A172 (cell line): ENCODE results near the gene HIP1R. TPM values are rescaled to one million over a fixed set of nuclear protein-coding genes. Genes with fewer than 3 reads are reported as not detected.

Experiments
- DNase-seq: peaks from one replicate; pipeline ENCODE4 v3.0.0-alpha.2; 2015; ENCODE audit warnings: low spot score
- total RNA-seq: library from RNA; depleted of rRNA; stranded (reverse); fragments of >200 nt; shearing (Covaris generic); gene quantifications from 2 replicates; pipeline ENCODE4 v1.2.3, GENCODE V29; 2014

The HIP1R gene
- total RNA-seq, 1 experiment from 2014 or later, result 22.4 TPM

GRCh38 chr12:122830517-122831214 lies 4.6 kb upstream of the HIP1R start:
- peak; percentile 77 for DNase-seq

- no peak for DNase-seq
Observed at GRCh38 chr12:122834104-122834920, 945 bp upstream of the HIP1R start.

- DNase-seq, result no peak
Observed at GRCh38 chr12:122835750-122836026, 431 bp downstream of the HIP1R start.

- DNase-seq, result no peak
Observed at GRCh38 chr12:122836027-122836921, 1.0 kb downstream of the HIP1R start.

GRCh38 chr12:122837306-122838265 lies 2.3 kb downstream of the HIP1R start:
- DNase-seq, result no peak

GRCh38 chr12:122838841-122839240 lies 3.6 kb downstream of the HIP1R start:
- no peak for DNase-seq

- no peak for DNase-seq
Observed at GRCh38 chr12:122839907-122840554, 4.8 kb downstream of the HIP1R start.

GRCh38 chr12:122840580-122841513 lies 5.6 kb downstream of the HIP1R start:
- no peak for DNase-seq

GRCh38 chr12:122841544-122842321 lies 6.5 kb downstream of the HIP1R start:
- peak; percentile 60 for DNase-seq

- no peak for DNase-seq
Observed at GRCh38 chr12:122842505-122843405, 7.5 kb downstream of the HIP1R start.

- DNase-seq, result no peak
Observed at GRCh38 chr12:122843455-122843854, 8.2 kb downstream of the HIP1R start.

- DNase-seq, result no peak
Observed at GRCh38 chr12:122844366-122844971, 9.2 kb downstream of the HIP1R start.

GRCh38 chr12:122845041-122845864 lies 10.0 kb downstream of the HIP1R start:
- no peak for DNase-seq

GRCh38 chr12:122845865-122846621 lies 10.8 kb downstream of the HIP1R start:
- DNase-seq, result no peak
